HG03045 (cell line): ENCODE data around the gene SPP2.

ENCODE experiments used
- ATAC-seq: cut with Tn5 transposase; IDR thresholded peaks from one replicate; pipeline ENCODE4 v1.9.1; 2021; ENCODE audit warnings: mild to moderate bottlenecking, moderate library complexity; ENCODE audit not compliant: unreplicated experiment

Gene SPP2

DNA sequence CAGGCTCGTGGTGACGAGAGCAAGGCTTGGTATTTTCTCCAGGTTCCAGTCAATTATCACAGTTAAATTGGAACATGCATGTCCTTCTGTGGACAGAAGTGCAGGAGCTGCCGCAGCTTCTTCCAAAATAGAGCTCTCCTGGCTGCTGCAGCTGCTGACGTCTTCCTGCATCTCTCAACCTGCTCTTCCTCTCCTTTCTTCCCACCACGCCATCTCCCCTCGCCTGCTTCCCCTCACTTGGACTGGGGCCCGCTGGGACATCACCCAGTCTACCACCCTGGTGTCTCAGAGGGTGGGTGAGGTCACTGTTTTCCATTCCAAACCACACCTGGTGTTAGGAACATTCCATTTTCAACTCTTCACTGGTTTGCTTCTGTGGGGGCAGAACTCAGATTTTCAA is 41.4 kb downstream of the SPP2 start:
- ATAC-seq, result no peak

DNA sequence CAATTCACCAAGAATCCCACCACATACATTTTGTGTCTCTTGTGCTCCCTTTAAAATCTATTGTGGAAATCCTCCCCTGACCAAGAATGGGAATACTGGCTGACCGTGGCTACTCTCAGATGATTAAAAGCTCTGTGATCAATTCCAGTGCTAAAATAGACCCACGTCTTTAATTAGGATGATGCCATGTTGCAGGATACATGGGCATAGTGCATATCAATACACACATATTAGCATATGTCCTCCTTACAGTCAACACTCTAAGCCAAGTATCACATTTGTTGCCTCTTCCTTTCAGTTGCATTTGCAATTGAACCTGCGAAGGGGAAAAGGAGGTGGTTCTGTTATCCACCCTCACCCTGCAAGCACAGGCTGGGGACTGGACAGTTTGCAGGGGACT is 41.8 kb downstream of the SPP2 start:
- no peak for ATAC-seq

DNA sequence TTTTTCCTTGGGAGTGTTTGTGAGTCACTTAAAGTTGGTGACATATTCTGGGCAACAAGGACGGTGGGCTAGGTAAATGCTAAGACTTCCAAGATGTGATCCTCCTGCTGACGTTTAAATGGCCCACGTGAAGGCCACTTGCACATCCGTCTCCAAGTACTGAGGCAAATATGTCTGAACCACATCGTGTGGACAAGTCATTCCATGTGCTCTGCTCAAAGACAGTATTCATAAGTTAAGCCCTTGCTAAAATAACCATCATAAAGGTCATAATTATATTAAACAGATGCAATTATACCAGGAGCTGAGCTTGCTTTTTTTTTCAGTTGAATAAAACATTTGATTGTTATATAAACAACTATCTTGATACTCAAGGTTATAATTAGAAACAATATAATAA is 44.8 kb downstream of the SPP2 start:
- no peak for ATAC-seq

DNA sequence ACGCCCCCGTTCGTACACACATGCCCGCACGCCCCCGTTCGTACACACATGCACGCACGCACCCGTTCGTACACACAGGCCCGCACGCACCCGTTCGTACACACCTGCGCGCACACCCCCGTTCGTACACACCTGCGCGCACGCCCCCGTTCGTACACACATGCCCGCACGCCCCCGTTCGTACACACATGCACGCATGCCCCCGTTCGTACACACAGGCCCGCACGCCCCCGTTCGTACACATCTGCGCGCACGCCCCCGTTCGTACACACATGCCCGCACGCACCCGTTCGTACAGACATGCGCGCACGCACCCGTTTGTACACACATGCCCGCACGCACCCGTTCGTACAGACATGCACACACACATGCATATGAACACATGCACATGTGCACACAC is 45.7 kb downstream of the SPP2 start:
- ATAC-seq, result no peak

DNA sequence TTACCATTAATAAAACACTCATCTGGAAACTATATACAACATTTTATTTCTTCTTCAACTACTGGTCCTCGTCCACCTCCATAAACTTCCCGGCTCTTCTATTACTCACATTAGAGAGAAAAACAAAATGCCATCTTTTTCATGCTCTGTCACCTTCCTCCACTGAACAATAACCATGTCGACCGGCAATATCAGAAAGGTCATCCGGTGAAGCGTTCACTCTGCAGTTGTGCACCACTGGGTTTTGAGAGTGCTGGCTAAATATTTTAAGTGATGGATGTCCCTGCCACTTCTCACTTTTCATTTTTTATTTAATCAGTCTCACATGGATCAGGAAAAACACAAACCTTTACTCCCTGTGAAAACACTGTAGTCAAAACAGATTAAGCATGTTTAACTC is 48.2 kb downstream of the SPP2 start:
- ATAC-seq, result no peak

DNA sequence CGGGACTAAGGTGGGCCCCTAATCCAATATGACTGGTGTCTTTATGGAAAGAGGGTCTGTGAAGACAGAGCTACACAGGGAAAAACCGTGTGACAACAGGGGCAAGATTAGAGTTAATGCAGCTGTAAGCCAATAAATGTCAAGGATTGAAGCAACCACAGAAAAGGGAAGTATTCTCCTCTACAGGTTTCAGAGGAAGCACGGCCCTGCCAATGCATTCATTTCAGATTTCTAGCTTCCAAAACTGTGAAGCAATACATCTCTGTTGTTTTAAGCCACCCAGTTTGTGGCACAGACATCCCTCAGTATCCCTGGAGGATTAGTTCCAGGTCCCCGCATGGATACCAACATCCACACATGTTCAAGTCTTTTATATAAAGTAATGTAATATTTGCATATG is 48.8 kb downstream of the SPP2 start:
- ATAC-seq, result no peak

DNA sequence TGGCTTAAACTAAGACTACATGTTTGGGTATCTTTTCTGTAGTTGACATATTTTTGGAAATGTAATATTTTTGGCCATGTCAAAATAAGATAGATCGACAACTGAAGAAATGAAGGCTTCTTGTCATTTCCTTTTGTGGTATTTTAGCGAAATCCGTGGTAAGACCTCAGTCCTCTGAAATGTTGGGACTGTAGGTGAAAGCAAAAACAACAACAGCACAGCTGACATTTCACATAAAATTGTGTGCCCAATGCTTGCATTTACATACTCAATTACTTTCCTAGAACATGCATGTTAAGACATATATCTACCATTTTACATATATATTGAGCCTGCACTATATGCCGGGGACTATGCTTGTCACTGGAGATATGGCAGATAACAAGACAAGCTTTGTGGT is 50.2 kb downstream of the SPP2 start:
- no peak for ATAC-seq

DNA sequence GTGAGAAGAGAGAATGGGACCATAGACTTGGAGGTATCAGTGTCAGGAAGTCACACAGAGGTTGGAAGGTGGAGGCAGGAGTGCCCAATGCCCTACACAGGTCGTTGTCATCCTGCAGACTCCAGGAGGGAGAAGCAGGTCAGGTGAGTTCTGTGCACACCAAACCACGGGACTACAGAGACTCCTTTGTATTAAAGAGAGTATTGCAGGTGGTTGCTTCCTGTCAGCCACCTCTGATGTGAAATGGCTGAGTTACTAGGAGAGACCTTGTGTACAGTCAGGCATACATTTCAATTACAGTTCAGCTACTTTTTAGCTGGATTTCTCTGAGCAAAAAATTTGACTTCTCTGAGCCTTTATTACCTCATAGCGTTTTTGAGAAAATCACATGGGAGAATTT is 51.6 kb downstream of the SPP2 start:
- no peak for ATAC-seq

DNA sequence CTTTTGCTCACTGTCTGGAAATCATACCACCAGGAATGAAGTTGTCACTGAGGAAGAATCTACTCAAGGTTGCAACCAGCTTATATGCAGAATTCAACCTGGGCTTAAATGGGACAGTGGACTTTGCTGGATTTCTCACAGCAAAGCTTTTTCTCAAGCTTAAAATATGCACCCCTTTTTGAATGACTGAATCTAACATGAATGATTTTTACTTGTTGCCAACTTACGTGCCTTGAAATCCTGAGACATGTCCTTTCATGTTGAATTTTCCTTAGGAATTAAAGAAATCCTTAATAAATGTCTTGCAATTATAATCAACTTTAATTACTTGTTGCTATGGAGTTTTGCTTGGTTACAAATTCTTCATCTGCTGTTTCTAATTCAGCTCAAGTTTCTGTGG is 57.4 kb downstream of the SPP2 start:
- ATAC-seq, result no peak

DNA sequence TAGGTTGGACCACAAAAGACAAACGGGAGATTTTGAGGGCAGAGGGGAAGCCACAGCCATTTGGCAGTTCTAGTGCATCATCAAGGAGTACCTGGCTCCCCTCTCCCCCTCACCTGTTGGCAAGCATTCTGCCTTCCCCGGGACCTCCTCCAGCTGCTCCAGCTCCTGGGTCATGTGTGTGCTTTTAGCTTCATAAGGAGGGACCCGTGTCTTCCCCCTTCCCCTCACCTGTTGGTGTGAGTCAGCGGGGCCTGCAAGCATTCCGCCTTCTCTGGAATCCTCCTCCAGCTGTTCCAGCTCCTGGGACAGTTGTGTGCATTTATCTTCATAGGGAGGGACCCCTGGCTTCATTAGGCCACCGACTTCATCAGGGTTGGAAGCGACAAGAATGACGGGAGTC is 58.8 kb downstream of the SPP2 start:
- ATAC-seq, result no peak

DNA sequence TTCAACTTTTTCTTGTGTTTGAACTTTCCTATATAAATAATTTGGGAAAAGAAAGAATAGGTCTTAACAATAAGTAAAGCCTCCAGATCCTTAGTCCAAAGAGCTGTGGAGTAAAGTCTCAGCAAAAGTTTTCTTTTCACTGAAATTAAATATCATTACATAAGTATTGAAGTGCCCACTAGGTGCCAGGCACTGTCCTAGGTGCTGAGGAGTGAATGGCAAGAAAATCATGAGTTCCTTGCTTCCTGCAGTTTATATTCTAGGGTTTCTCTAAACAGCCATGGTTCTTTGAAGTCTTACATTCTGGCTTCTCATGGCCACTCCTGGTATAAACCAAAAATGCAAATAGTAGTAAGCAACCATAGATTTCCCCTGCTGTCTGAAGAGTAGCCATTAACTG is 59.7 kb downstream of the SPP2 start:
- ATAC-seq, result no peak

DNA sequence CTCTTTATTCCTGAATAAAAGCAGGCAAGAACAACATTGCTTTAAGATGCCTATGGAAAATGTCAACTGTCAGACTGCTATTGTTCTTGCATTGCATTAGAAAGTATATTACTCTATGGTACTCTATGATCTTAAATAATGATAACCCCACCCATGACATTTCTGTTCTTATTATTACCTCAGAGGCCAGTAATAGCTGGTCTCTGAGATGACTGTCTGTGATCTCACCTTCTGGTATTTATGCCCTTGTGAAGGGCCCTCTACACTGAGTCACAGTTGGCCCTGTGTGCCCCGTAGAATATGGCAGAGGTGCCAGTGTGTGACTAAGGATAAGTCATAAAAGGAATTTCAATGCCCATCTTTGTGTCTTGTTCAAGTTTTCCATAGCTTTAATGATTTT is 61.0 kb downstream of the SPP2 start:
- no peak for ATAC-seq

DNA sequence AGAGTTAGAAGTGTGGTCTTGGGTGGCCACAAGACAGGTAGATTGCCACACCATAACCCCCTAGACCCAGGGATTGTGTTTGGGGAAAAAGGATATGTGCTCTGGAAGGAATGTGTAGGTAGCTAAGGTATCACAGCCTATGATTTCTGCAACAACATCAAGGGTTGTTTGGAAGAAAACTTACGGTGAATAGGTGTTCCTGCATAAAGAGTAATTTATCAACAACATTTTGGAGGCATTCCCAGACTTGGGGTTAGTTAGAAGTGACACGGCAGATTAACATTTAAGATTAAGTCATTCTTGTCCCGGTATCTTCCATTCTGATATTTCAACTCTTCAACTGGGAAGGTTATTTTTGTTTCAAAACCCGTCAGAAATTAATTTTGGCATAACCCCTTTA is 65.5 kb downstream of the SPP2 start:
- ATAC-seq, result no peak

DNA sequence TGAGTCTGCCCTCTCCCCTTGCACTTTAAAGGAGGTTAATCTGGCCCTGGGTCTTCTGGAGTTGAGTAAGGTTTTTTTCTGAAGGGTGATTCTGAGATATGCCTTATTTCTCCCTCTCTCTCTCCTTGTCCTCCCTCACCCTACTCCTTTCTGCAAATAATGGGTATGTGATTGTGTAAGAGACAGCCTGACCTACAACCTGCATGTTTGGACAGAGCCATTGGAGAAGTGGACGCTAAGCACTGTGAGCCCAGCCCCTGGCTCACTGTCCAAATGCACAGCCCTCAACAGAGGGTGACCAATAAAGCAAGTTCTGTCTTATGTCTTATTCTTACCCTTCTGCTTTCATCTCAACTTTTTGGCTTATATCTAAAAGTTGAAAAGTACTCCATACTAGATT is 71.5 kb downstream of the SPP2 start:
- ATAC-seq, result no peak

DNA sequence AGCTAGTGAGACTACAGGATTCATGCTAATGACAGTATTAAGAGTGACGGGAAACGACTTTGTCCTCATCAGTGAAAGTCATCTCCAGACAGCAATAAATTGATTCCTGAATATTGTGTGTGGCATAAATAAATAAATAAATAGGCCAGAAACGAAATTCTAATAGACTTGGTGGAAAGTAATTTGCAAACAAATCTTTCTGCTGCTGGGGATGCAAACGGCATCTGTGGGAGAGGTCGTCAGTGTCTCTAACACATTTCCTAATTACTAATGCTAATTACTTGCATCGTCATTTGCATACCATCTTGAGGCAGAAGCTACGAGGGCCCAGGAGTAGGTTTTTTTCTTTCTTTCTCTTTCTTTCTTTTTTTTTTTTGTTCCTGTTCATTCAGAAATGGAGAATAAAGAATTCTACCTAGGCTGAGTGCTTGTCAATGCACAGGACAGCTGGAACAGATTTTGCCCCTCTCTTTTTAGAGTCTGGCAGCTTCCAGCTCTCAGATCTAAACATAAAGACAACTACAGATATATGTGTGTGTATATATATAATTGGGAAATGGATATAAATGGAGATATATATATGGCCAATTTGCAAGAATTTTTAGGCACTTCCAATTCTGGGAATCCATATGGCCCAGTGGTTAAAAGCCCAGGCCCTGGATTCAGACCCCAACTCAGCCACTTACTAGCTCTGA is 75.1 kb downstream of the SPP2 start:
- no peak for ATAC-seq

DNA sequence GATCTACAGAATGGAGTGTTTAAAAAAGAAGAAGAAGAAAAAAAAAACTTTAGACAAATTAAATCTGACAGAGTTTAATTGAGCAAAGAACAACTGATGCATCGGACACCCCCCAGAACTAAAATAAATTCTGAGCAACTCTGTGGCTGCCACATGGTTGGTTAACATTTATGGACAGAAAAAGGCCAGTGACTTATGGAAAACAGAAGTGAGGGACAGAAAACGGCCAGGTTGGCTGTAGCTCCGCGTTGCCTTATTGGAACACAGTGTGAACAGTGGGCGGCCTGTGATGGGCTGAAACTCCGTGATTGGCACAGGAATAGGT is 75.6 kb downstream of the SPP2 start:
- no peak for ATAC-seq
